HepG2 (cell line): ENCODE data around the gene NOC3L. TPM values are rescaled to one million over a fixed set of nuclear protein-coding genes. Genes with fewer than 3 reads are reported as not detected.

Experiments used
- BRD4 ChIP-seq: sonication (generic); formaldehyde crosslinking; IDR thresholded peaks from 2 replicates; pipeline ENCODE4 v1.4.0; 2020; ENCODE audit warnings: missing genetic modification reagents
- CENPBD1 ChIP-seq: sonication (generic); formaldehyde crosslinking; IDR thresholded peaks from 2 replicates; pipeline ENCODE4 v1.8.0; 2022; ENCODE audit warnings: missing genetic modification reagents, low read depth, mild to moderate bottlenecking, borderline replicate concordance
- CREBL2 ChIP-seq: sonication (generic); formaldehyde crosslinking; IDR thresholded peaks from 2 replicates; pipeline ENCODE4 v1.8.1; 2023; ENCODE audit warnings: missing genetic modification reagents, mild to moderate bottlenecking, borderline replicate concordance
- DDIT3 ChIP-seq: sonication (generic); formaldehyde crosslinking; IDR thresholded peaks from 2 replicates; pipeline ENCODE4 v1.4.0; 2020; ENCODE audit warnings: mild to moderate bottlenecking, missing genetic modification reagents
- ELF3 ChIP-seq: IDR thresholded peaks from 2 replicates; pipeline ENCODE4 v1.6.1; 2016; ENCODE audit warnings: missing genetic modification reagents, missing compliant biosample characterization
- HMG20B ChIP-seq: conservative IDR thresholded peaks from 2 replicates; pipeline ENCODE4 v1.6.1; 2016; ENCODE audit warnings: missing genetic modification reagents, missing compliant biosample characterization
- HNF4A ChIP-seq: sonication (generic); formaldehyde crosslinking; IDR thresholded peaks from 2 replicates; pipeline ENCODE4 v1.4.0; 2020; ENCODE audit warnings: missing genetic modification reagents
- HNRNPLL ChIP-seq: fragments of 200-400 bp; formaldehyde crosslinking; IDR thresholded peaks from 2 replicates; pipeline ENCODE4 v1.6.1; 2017; ENCODE audit warnings: mild to moderate bottlenecking, low read depth, low read length; ENCODE audit not compliant: poor library complexity, severe bottlenecking
- KDM5B ChIP-seq: sonication (generic); formaldehyde crosslinking; IDR thresholded peaks from 2 replicates; pipeline ENCODE4 v1.4.0; 2020; ENCODE audit warnings: missing genetic modification reagents, mild to moderate bottlenecking, borderline replicate concordance
- MXD3 ChIP-seq: IDR thresholded peaks from 2 replicates; pipeline ENCODE4 v1.6.1; 2016; ENCODE audit warnings: mild to moderate bottlenecking, missing biosample characterization, missing genetic modification reagents
- PCBP2 ChIP-seq: fragments of 200-400 bp; formaldehyde crosslinking; optimal IDR thresholded peaks from 2 replicates; pipeline ENCODE3; 2018; ENCODE audit warnings: low read length, low read depth; ENCODE audit not compliant: poor library complexity, severe bottlenecking
- PLSCR1 ChIP-seq: sonication (generic); formaldehyde crosslinking; IDR thresholded peaks from 2 replicates; pipeline ENCODE4 v1.5.0; 2020; ENCODE audit warnings: missing genetic modification reagents, mild to moderate bottlenecking, borderline replicate concordance
- SMARCE1 ChIP-seq: fragments of 450-650 bp; IDR thresholded peaks from 2 replicates; pipeline ENCODE4 v1.6.1; 2017; ENCODE audit warnings: borderline replicate concordance
- SNAPC2 ChIP-seq: sonication (generic); formaldehyde crosslinking; IDR thresholded peaks from 2 replicates; pipeline ENCODE4 v1.8.1; 2022; ENCODE audit warnings: mild to moderate bottlenecking, missing genetic modification reagents
- SOX5 ChIP-seq: IDR thresholded peaks from 2 replicates; pipeline ENCODE4 v1.6.1; 2016; ENCODE audit warnings: borderline replicate concordance
- TBX2 ChIP-seq: sonication (generic); formaldehyde crosslinking; IDR thresholded peaks from 2 replicates; pipeline ENCODE4 v1.5.0; 2020; ENCODE audit warnings: missing genetic modification reagents, mild to moderate bottlenecking, borderline replicate concordance
- TFE3 ChIP-seq: IDR thresholded peaks from 2 replicates; pipeline ENCODE4 v1.6.1; 2016
- ZBTB1 ChIP-seq: sonication (generic); formaldehyde crosslinking; IDR thresholded peaks from 2 replicates; pipeline ENCODE4 v1.4.0; 2020; ENCODE audit warnings: missing genetic modification reagents, borderline replicate concordance
- ZBTB7A ChIP-seq: sonication (generic); formaldehyde crosslinking; IDR thresholded peaks from 2 replicates; pipeline ENCODE4 v1.8.0; 2022; ENCODE audit warnings: mild to moderate bottlenecking, missing genetic modification reagents
- ZEB1 ChIP-seq: IDR thresholded peaks from 2 replicates; pipeline ENCODE4 v1.6.1; 2012; ENCODE audit warnings: mild to moderate bottlenecking, low read depth, inconsistent platforms; ENCODE audit not compliant: insufficient replicate concordance
- ZNF10 ChIP-seq: sonication (generic); formaldehyde crosslinking; IDR thresholded peaks from 2 replicates; pipeline ENCODE4 v1.4.0; 2020; ENCODE audit warnings: mild to moderate bottlenecking, low read depth, missing genetic modification reagents, borderline replicate concordance
- ZNF225 ChIP-seq: sonication (generic); formaldehyde crosslinking; IDR thresholded peaks from 2 replicates; pipeline ENCODE4 v1.4.0; 2020; ENCODE audit warnings: mild to moderate bottlenecking, missing genetic modification reagents
- ZNF354B ChIP-seq: sonication (generic); formaldehyde crosslinking; IDR thresholded peaks from 2 replicates; pipeline ENCODE4 v1.8.0; 2022; ENCODE audit warnings: mild to moderate bottlenecking, missing genetic modification reagents
- ZNF709 ChIP-seq: sonication (generic); formaldehyde crosslinking; IDR thresholded peaks from 2 replicates; pipeline ENCODE4 v1.5.0; 2020; ENCODE audit warnings: mild to moderate bottlenecking, missing genetic modification reagents
- ZNF772 ChIP-seq: sonication (generic); formaldehyde crosslinking; IDR thresholded peaks from 2 replicates; pipeline ENCODE4 v1.5.0; 2020; ENCODE audit warnings: mild to moderate bottlenecking, missing genetic modification reagents
- ZNF775 ChIP-seq: sonication (generic); formaldehyde crosslinking; IDR thresholded peaks from 2 replicates; pipeline ENCODE4 v1.4.0; 2020; ENCODE audit warnings: missing genetic modification reagents, mild to moderate bottlenecking, moderate library complexity, borderline replicate concordance
- polyA plus RNA-seq, 8 experiments: library from polyadenylated mRNA; depleted of rRNA in 3 of 8; stranded (reverse) in 7 of 8; unstranded in 1 of 8; fragments of >200 nt; fragmentation: Illumina TruSeq in 4 of 8; extraction: Trizol in 4 of 8; gene quantifications; 2 replicates each; pipeline versions ENCODE4 v1.2.1 to v1.2.3, GENCODE V29; 2011 to 2016; ENCODE audit warnings: low read depth in 4 of 8, missing spikeins in 1 of 8, mixed read lengths in 1 of 8; ENCODE audit not compliant: insufficient read depth in 1 of 8
- total RNA-seq, 5 experiments: library from RNA; depleted of rRNA; stranded (reverse); fragments of >200 nt; fragmentation: Illumina TruSeq; extraction: Trizol; gene quantifications; 2 replicates each; pipeline ENCODE4 v1.2.3, GENCODE V29; 2016; ENCODE audit warnings: low read depth in 1 of 5

Gene NOC3L
- total and polyA plus RNA-seq, 2 of the 13 experiments (the other 11 are each of a cell fraction or from before 2014, with no cell fraction given) = 7.8 to 36.6 TPM

GRCh38 chr10:94402204-94402842, 39.6 kb upstream of the NOC3L start, which contains the start of gene TBC1D12 (continued):
- TF ChIP-seq BRD4 = no peak
- TF ChIP-seq ZNF709 (CRISPR knock-in tag) = peak; percentile 64
- peak; percentile 49; the same call in 1 of the 2 replicates for TF ChIP-seq TFE3 (CRISPR knock-in tag)
- peak; percentile 7; the same call in 1 of the 2 replicates for TF ChIP-seq HNF4A (CRISPR knock-in tag)
- TF ChIP-seq KDM5B (CRISPR knock-in tag) = peak; percentile 74; the same call in 1 of the 2 replicates
- TF ChIP-seq SNAPC2 (CRISPR knock-in tag) = no peak
- peak; percentile 55 for TF ChIP-seq TBX2 (CRISPR knock-in tag)
- peak; percentile 27 for TF ChIP-seq ELF3 (CRISPR knock-in tag)
- TF ChIP-seq PCBP2 = no peak
- TF ChIP-seq ZNF354B (CRISPR knock-in tag) = no peak
- TF ChIP-seq ZBTB7A = 0 out of 2 replicates have a peak, but pooled peaks have one; percentile 21
- no peak; the same call in 1 of the 2 replicates for TF ChIP-seq CREBL2
- no peak for TF ChIP-seq CENPBD1 (CRISPR knock-in tag)
- peak; percentile 82 for TF ChIP-seq MXD3 (CRISPR knock-in tag)
- no peak for TF ChIP-seq SMARCE1
- TF ChIP-seq ZNF225 (CRISPR knock-in tag) = peak; percentile 47; the same call in 1 of the 2 replicates
- peak; percentile 32; the same call in 1 of the 2 replicates for TF ChIP-seq SOX5 (CRISPR knock-in tag)
- TF ChIP-seq ZEB1 = peak; percentile 54
- TF ChIP-seq HMG20B = 0 out of 2 replicates have a peak, but pooled peaks have one; percentile 28
- TF ChIP-seq DDIT3 (CRISPR knock-in tag) = no peak
- no peak for TF ChIP-seq PLSCR1
- TF ChIP-seq ZNF10 = no peak
- no peak for TF ChIP-seq ZNF775
- no peak for TF ChIP-seq ZBTB1 (CRISPR knock-in tag)
- peak; percentile 42; the same call in 1 of the 2 replicates for TF ChIP-seq ZNF772 (CRISPR knock-in tag)
- peak; percentile 89 for TF ChIP-seq HNRNPLL
